GM12872 (cell line): ENCODE measurements around the gene EFNA1.
A peak's percentile ranks its signal among the peaks of the same experiment; 100 is the strongest.

Source experiments
- TF ChIP-seq, protein P1 (sequence below): IDR thresholded peaks from 3 replicates; pipeline ENCODE4 v1.5.1; 2011; ENCODE audit warnings: low read depth, mild to moderate bottlenecking, low read length, moderate library complexity; ENCODE audit not compliant: insufficient read depth

Gene EFNA1

DNA sequence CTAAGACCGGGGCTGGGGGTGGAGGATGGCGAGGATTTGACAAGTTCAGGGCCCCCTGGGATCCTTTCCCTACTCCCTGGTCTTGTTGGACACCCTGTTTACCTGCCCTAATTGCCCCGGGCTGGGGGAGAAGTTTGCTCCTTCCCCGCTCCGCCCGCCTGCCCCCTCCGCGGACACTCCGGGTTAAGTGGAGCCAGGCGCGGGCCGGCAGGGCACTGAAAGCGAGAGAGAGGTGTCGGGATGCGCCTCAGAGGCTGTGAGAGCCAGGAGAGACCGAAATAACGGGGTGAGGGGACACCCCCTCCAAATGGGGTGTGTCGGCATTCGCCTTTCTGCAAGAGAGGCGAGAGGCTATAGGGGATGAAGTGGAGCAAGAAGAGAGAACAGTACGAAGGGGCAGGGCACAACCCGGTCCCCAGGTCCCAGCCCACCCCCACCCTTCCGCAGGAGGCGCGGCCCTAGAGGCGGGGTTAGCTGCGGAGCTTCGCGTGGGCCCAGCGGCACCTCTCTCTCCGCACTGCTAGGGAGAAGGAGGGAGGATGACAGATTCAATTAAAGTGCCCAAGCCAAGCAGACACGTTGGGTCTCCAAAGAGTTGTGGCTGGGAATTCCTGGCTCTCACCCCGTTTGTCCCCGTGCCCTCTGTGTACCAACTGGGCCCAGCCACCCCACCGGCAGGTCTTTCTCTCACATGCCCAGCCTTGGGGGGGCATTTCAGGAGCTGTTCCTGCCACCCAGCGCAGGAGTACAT is 45.2 kb upstream of the EFNA1 start:
- TF ChIP-seq, protein P1, sequence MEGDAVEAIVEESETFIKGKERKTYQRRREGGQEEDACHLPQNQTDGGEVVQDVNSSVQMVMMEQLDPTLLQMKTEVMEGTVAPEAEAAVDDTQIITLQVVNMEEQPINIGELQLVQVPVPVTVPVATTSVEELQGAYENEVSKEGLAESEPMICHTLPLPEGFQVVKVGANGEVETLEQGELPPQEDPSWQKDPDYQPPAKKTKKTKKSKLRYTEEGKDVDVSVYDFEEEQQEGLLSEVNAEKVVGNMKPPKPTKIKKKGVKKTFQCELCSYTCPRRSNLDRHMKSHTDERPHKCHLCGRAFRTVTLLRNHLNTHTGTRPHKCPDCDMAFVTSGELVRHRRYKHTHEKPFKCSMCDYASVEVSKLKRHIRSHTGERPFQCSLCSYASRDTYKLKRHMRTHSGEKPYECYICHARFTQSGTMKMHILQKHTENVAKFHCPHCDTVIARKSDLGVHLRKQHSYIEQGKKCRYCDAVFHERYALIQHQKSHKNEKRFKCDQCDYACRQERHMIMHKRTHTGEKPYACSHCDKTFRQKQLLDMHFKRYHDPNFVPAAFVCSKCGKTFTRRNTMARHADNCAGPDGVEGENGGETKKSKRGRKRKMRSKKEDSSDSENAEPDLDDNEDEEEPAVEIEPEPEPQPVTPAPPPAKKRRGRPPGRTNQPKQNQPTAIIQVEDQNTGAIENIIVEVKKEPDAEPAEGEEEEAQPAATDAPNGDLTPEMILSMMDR: no peak

DNA sequence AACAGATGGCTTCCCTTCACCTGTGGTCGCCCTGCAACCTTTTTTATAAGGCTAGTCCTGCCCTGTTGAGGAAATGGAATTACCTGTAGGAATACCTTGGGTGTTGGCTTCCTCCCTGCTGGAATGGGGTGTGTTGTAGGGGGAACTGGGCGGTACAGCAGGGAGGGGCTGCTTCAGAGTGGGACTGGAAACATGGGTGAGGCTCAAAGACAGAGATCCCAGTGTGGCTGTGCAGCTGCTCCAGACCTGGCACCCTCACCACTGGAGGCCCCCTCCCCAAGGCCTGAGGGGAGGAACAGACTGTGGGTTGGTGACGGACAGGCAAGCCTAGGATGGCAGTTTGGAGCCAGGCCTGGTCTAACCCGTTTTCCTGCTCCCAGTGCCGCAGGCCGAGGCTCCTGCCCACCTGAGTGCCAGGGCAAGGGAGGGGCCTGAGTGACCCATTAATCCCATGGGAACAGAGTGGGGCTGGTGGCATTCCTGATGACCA is 44.6 kb upstream of the EFNA1 start:
- TF ChIP-seq, protein P1: no peak

DNA sequence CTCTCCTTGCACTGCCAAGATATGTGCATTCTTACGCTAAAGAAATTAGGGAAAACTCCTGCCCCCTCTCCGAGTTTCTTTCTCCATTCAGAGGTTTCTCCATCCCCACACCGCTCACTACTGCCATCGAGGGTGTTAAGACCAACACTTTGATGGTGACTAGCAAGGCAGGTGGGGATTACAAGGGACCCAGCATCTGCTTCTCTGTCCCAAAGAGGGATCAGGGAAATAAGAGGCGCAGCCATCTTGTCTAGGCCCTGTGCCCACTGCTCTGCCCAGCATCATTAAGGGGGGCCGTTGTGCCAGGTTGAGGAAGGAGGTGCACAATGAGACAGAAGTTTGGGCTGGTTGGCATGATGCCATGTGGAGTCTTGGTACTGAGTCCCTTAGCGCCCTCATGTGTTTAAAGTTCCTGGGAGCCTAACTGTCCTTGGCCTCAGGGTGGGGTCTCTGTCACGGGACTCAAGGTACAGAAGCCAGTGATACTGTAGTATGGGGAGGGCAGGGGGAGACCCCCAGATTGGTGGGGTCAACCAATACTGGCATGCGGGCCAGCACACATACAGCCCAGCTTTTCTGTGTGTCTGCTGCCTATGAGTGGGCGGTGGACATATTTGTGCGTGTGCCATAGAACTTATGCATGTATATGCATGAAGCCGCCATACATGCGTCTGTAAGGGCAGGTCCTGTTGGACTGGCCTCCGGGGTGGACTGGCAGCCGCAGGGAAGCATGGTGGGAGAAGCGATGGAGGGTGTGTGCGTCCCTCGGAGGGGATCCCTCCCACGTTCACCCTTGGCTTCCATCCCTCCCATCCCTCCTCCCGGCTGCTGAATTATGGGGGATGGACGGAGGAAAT is 43.6 kb upstream of the EFNA1 start:
- TF ChIP-seq, protein P1: peak; percentile 29; the same call in 1 of the 3 replicates

DNA sequence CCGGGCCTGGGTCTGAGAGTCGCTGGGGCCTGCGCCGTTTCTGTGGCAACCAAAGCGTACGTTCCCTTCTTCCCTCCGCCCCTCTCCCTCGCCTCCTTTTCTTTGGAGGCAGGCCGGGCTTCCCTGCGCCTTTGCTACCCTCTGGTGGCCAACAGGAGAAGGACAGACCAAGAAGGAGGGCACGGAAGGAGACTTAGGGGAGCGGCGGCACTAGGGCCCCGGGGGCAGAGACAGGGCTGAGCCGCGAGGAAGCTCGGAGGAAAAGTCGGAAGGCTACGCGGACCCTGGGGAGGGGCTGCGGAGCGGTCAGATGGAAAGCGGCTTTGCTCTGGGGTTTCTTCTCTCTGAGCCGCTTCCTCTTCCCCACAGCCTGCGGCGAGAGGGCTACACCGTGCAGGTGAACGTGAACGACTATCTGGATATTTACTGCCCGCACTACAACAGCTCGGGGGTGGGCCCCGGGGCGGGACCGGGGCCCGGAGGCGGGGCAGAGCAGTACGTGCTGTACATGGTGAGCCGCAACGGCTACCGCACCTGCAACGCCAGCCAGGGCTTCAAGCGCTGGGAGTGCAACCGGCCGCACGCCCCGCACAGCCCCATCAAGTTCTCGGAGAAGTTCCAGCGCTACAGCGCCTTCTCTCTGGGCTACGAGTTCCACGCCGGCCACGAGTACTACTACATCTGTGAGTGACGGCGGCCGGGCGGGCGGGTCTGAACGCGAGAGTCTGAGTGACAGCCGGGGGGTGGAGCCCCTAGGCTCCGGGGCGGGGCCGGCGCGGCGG is 42.8 kb upstream of the EFNA1 start:
- TF ChIP-seq, protein P1: peak; percentile 84

DNA sequence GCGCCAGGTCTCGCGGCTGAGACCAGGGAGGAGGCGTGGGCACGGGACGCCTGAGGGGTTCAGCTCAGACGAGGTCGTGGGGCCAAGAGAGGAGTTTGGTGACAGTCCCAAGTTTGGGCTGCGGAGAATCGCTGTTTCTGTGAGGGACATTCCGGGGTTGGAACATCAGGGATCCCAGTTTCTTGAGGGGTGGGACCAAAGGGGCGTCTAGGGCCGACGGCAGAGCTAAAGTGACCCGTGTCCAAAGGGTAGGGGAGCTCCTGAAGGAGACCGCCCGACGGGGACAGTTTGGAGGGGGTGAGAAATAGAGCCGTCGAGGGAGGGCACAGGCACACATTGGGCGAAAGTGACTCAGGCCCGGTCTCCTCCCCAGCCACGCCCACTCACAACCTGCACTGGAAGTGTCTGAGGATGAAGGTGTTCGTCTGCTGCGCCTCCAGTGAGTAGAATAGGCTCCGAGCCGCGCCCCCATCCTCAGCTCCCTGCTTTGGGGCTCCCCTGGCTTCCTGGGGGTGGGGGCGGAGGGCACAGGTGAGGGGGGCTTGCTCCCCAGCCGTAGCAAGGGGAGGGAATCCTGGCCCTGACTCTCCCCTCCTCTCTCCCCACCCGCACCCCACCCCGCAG is 42.1 kb upstream of the EFNA1 start:
- TF ChIP-seq, protein P1: no peak

DNA sequence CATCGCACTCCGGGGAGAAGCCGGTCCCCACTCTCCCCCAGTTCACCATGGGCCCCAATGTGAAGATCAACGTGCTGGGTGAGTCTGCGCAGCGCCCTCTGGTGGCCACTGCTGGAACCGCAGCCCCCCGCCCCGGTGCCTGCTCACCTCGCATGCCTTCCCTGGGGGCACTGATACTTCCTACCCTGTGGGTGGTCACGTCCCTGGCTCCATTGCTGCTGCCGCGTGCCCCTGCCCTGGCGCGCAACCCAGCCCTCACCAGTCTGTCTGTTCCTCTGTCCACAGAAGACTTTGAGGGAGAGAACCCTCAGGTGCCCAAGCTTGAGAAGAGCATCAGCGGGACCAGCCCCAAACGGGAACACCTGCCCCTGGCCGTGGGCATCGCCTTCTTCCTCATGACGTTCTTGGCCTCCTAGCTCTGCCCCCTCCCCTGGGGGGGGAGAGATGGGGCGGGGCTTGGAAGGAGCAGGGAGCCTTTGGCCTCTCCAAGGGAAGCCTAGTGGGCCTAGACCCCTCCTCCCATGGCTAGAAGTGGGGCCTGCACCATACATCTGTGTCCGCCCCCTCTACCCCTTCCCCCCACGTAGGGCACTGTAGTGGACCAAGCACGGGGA is 41.4 kb upstream of the EFNA1 start:
- TF ChIP-seq, protein P1: peak; percentile 98
